GM10248 (cell line): Measurements from ENCODE around the gene GPC1.

ENCODE experiments used
- CTCF ChIA-PET: fragments of 300-600 bp; sonication (Branson Sonifier 250); formaldehyde crosslinking; extraction: SDS; loops from one replicate; lab custom pipeline; 2021; ENCODE audit warnings: antibody characterized with exemption; lab: Yijun Ruan, JAX
- POLR2A ChIA-PET: fragments of 350-650 bp; sonication (Branson Sonifier 250); formaldehyde crosslinking; extraction: SDS; loops from one replicate; lab custom pipeline; 2020; ENCODE audit warnings: antibody characterized with exemption; lab: Yijun Ruan, JAX
- DNase-seq: peaks from one replicate; pipeline ENCODE4 v3.0.0; 2012; ENCODE audit errors: extremely low spot score
- CTCF ChIP-seq: IDR thresholded peaks from 2 replicates; pipeline ENCODE4 v1.5.1; 2012; ENCODE audit warnings: mild to moderate bottlenecking, low read depth; ENCODE audit errors: extremely low read depth, missing control alignments, control extremely low read depth

The GPC1 gene

DNA sequence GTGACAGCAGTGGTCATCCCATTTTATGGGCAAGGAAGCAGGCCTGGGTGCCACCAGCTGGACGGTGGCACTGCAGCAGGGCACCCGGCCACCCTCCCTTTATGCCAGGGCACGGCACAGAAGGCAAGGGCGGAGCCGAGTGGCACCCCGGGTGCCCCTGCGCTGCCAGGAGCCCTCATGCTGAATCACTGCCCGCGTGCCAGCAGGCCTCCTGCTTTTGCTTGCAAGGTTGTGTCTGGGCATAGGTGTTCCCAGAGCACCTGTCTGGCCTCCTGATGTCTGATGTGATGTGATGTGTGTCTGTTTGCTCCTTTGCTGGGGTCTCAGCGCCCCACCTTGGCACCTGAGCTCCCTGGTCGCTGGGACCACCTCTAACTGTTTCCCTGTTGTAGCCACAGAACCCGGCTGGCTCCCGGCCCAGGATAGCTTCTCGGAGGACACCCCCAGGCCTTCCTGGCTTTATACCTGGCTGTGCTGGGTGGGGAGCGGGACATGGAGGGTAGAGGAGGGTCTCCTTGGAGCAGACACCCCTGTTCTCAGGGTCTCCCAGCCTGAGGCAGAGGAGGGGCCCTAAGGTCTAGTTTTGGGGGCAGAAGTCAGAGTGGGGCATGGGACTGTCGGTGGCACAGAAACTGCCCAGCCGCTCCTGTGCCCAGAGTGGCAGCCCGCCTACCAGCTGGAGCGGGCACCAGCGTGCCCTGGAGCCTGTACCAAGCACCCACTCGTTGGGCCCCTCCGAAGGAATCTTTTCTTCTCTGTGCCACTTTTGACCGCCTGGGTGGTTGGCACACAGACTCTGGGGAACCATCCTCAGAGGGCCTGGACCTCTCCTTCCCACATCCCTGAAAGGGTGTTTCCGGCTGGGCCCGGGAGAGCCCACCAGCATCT, 3.6 kb downstream of the GPC1 start:
- POLR2A ChIA-PET = no interaction called here
- TF ChIP-seq CTCF = no peak
- DNase-seq = no peak
- CTCF ChIA-PET = interaction anchor here (0.7 to 1.6 kb wide), 6 partner anchors 11 to 380 kb away, joined by 3 to 18 read pairs (median 3); no protein-coding TSS in a partner anchor

- DNase-seq = no peak
- POLR2A ChIA-PET = no interaction called here
- TF ChIP-seq CTCF = no peak
- CTCF ChIA-PET = interaction anchor here (1.1 to 1.6 kb wide), 2 partner anchors 15 to 206 kb away, joined by 3 to 18 read pairs; no protein-coding TSS in a partner anchor
Observed at GRCh38 chr2:240439698-240440151, 4.3 kb downstream of the GPC1 start.

GRCh38 chr2:240440251-240440650, 4.8 kb downstream of the GPC1 start:
- no peak for TF ChIP-seq CTCF
- POLR2A ChIA-PET = no interaction called here
- CTCF ChIA-PET = interaction anchor here (1.1 kb wide), 1 partner anchor 14 kb away, joined by 3 read pairs; no protein-coding TSS in a partner anchor
- DNase-seq = no peak

DNA sequence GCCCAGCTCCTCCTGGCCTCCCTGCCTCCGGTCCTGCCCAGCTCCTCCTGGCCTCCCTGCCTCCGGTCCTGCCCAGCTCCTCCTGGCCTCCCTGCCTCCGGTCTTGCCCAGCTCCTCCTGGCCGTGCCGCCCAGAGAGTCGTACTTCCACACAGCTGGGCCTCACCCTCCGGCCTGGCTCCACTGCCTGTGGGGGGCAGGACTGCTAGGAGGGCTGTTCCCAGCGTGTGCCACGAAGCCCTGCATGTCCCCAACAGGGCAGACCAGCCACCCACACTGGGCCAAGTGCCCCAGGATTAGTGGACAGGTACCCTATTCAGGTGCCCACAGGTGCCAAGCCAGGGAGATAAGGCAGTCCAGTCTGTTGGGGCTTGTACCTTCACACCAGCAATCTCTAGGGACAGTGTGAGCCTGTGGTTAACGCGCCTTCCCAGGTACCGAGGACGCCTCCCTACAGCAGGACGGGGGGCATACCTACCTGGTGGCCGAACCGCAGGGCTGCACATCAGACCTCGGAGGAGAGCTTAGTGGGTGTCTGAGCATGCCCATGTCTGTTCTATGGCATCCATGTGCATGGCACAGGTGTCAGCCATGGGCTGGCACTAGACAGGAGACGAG, 5.3 kb downstream of the GPC1 start:
- ChIA-PET CTCF (no interaction called here), POLR2A (no interaction called here)
- TF ChIP-seq CTCF = no peak
- no peak for DNase-seq

GRCh38 chr2:240441326-240441992, 6.0 kb downstream of the GPC1 start:
- ChIA-PET CTCF (interaction anchor here (1.4 kb wide), 1 partner anchor 10 kb away, joined by 4 read pairs; no protein-coding TSS in a partner anchor), POLR2A (no interaction called here)
- DNase-seq = no peak
- TF ChIP-seq CTCF = no peak

DNA sequence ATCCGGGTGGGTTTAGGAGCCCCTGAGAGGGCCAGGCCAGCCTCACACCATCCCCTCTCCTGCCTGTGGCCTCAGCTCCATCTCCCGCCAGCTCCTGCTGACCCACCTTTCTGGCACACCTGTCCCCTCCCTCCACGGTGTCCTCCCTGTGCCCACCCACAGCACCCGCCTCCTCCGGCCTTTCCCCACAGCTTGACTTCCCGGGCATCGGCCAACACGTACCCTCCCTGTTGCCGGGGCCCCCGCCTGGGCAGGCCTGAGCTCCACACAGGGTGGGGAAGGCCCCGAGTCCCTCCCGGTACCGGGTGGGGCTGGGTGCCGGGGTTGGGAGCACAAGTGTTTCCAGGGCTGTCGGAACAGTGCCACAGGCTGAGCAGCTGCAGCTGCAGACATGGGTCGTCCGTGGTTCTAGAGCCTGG, 6.5 kb downstream of the GPC1 start:
- POLR2A ChIA-PET = no interaction called here

More for the DNA sequence above, 6.5 kb downstream of the GPC1 start:
- TF ChIP-seq CTCF = no peak
- CTCF ChIA-PET = interaction anchor here (1.4 kb wide), 1 partner anchor 10 kb away, joined by 4 read pairs; no protein-coding TSS in a partner anchor
- no peak for DNase-seq
